GM12872 (cell line): ENCODE data around the gene SCUBE1.

Source experiments
- CTCF ChIP-seq: IDR thresholded peaks from 3 replicates; pipeline ENCODE4 v1.5.1; 2011; ENCODE audit warnings: low read depth, mild to moderate bottlenecking, low read length, moderate library complexity; ENCODE audit not compliant: insufficient read depth

Gene SCUBE1

GRCh38 chr22:43313244-43313889 is 29.8 kb downstream of the SCUBE1 start:
- TF ChIP-seq CTCF = no peak

GRCh38 chr22:43312608-43313007 is 30.6 kb downstream of the SCUBE1 start:
- TF ChIP-seq CTCF = no peak

GRCh38 chr22:43310798-43311197 is 32.4 kb downstream of the SCUBE1 start:
- TF ChIP-seq CTCF = no peak

- TF ChIP-seq CTCF = no peak
Measured at GRCh38 chr22:43310311-43310710, 32.9 kb downstream of the SCUBE1 start.

- no peak for TF ChIP-seq CTCF
Measured at GRCh38 chr22:43308836-43309235, 34.3 kb downstream of the SCUBE1 start.

- no peak for TF ChIP-seq CTCF
Measured at GRCh38 chr22:43308060-43308830, 34.9 kb downstream of the SCUBE1 start.

- TF ChIP-seq CTCF = no peak
Measured at GRCh38 chr22:43305806-43306205, 37.4 kb downstream of the SCUBE1 start.
